ENCODE data around the gene SEMA4B.
"Not testable (repeated sequence)": the region's sequence is repeated elsewhere in the genome, so short reads cannot be mapped to it uniquely, and the experiment has no call there.

Gene SEMA4B

DNA sequence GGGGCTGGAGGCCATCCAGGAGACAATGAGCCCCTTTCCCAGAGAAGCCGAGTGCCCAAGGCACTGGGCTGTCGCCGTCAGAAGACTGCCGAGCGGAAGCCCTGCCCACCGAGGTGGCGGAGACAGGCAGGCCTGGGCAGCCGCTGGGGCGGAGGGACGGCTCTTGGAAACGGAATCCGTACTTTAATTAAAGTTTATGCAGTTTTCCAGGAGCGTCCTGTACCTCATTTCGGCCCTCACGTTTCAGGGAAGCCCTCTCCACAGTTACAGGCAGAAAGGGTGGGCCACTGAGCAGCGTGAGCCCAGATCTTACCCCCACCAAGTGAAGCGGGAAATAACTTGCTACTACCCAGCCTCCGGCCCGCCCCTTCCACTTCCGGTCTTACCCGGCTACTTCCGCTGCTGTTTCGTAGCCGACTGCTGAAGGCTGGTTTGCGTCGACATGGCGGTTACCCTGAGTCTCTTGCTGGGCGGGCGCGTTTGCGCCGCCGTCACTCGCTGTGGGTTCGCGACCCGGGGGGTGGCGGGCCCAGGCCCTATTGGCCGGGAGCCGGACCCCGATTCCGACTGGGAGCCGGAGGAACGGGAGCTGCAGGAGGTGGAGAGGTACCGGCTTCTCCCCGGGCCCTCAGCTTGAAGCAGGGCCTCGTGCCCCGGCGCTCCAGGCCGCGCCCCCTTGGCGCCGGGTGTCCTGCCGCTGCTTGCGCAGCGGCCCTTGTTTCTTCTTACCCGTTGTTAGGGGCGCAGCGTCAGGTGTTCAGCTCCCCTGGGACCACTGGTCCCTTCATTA lies 64.3 kb downstream of the SEMA4B start, which contains the start of gene NGRN:
TSS of gene NGRN (plus strand) at position 402 of the 790 bp plus-strand sequence. CDS start at position 443, 41 bp downstream.
- peak; percentile 91 for DNase-seq

DNA sequence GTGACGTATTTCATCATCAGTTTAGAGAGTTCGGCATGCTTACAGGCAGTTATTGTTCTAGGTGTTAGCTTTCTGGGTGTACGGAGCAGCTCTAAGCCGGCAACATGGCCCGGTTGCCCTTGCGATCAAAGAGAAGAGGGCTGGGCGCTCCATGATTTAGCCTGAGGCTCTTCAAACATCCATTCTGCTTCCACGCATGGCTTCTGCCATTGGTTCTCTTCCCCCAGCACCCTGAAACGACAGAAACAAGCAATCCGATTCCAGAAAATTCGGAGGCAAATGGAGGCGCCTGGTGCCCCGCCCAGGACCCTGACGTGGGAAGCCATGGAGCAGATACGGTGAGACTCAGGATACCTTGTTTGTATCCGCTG lies 64.9 kb downstream of the SEMA4B start:
- peak; percentile 50 for DNase-seq

DNA sequence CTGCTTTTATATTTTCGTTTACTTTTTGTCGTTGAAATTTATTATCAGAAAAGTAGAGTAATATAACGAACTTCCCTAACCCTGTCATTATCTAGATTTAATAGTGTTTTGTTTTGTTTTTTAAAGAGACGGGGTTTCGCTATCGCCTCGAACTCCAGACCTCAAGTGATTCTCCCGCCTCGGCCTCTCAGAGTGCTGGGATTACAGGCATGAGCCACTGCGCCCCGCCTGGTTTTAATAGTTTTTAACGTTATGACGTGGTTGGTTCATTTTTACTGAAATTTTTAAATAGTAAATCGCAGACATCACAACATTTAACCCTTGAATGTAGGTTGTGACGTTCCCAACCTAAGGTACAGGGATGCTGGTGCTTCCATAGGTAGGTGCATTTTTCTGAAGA lies 65.4 kb downstream of the SEMA4B start:
- peak; percentile 11 for DNase-seq

- no peak for DNase-seq
Measured at GRCh38 chr15:90268415-90268814, 67.3 kb downstream of the SEMA4B start.

DNA sequence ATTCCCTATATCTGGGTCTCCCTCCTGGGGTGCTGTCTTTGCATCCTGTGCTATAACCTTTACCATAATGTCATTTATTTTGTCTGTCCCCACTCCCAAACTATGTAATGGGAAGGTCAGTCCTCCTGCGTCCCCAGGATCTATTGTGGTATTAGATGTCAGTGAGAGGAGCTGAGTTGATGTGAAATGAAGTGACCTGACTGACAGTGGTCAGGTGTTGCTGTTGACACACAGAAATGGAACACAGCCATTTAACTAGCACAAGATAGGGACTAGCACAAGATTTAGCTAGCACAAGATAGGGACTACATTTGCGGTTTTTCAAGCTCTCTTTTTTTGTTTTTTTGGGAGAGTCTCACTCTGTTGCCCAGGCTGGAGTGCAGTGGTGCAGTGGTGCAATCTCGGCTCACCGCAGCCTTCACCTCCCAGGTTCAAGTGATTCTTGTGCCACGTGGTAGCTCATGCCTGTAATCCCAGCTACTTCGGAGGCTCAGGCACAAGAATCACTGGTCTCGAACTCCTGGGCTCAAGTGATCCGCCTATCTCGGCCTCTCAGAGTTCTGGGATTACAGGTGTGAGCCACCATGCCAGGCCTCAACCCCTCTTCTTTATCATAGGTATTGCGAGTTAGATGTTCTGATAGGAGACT lies 69.5 kb downstream of the SEMA4B start:
- DNase-seq = no peak

- DNase-seq = no peak
Measured at GRCh38 chr15:90271459-90272166, 70.5 kb downstream of the SEMA4B start.

DNA sequence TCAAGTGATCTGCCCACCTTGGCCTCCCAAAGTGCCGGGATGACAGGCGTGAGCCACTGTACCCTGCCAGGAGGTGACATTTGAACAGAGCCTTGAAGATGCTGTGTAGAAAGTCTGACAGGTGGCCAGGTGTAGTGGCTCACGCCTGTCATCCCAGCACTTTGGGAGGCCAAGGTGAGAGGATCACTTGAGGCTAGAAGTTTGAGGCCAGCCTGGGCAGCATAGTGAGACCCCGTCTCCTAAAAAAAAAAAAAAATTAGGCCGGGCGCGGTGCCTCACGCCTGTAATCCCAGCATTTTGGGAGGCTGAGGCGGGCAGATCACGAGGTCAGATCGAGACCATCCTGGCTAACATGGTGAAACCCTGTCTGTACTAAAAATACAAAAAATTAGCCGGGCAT lies 77.3 kb downstream of the SEMA4B start:
- DNase-seq = not testable (repeated sequence)

Measured in stimulated activated CD4-positive, alpha-beta T cell treated with anti-CD3 and anti-CD28 coated beads, Interleukin-4, amount 100 ng/mL, for 1 hour (primary cell).